ENCODE results near the gene HCN2. TPM values are rescaled to one million over a fixed set of nuclear protein-coding genes. Genes with fewer than 3 reads are reported as not detected.

HCN2 gene
- total RNA-seq (10 to 100 TPM in 1 of 2 donors, 1 to 10 TPM in 1; 6.6 to 12.4 TPM), polyA plus RNA-seq (ENCODE audit: insufficient read depth, low read depth, low replicate concordance) (5.5 TPM)
- long read RNA-seq, donor 1 = 0 reads
- long read RNA-seq, donor 2, partial matches to known transcripts = 7 of 8 reads
- long read RNA-seq, donor 2, other reads (novel, unspliced or antisense) = 0 of 8 reads

GRCh38 chr19:589693-590395 lies at the start of gene HCN2:
TSS of gene HCN2 (plus strand) at chr19:589881. CDS start at chr19:589946, 65 bp downstream.
- WGBS, 2 donors = 2% methylated on average over 59 of the region's 132 CpGs; no CpG with 5 or more reads in 1 of the 2 donors

GRCh38 chr19:540867-541637 lies 48.6 kb upstream of the HCN2 start:
- 93 to 96% methylated on average over 41 to 51 of the region's 51 CpGs for WGBS, 2 donors
- no peaks in the 10 kb centered on the region for H3K36me3 ChIP-seq (ENCODE audit: low read depth, missing control alignments)

More at GRCh38 chr19:589693-590395, at the start of gene HCN2:
- H3K36me3 ChIP-seq (ENCODE audit: low read depth, missing control alignments) = no peaks in the 10 kb centered on the region
- peaks cover 12% of the 10 kb centered on the region for H3K4me1 ChIP-seq
- H3K4me3 ChIP-seq = peak within 1 kb of the TSS; percentile 18 to 42
- no peaks in the 10 kb centered on the region for H3K9me3 ChIP-seq
- no peak for DNase-seq
- H3K27me3 ChIP-seq = no peaks in the 10 kb centered on the region
- no peak within 1 kb of the TSS for H3K27ac ChIP-seq
- intact Hi-C loops (cut with DNase I; ENCODE audit: low total_unique reads) = no loop called here
- TF ChIP-seq POLR2A (IDR thresholded peaks at IDR 0.05) (no peak), CTCF (IDR thresholded peaks at IDR 0.05) (no peak)

GRCh38 chr19:541699-542098 lies 48.0 kb upstream of the HCN2 start:
- H3K27ac ChIP-seq = no peak overlapping the region
- H3K27me3 ChIP-seq = no peaks in the 10 kb centered on the region
- no peaks in the 10 kb centered on the region for H3K36me3 ChIP-seq (ENCODE audit: low read depth, missing control alignments)
- DNase-seq = no peak
- WGBS, 2 donors = 89 to 90% methylated on average over 25 to 26 of the region's 26 CpGs
- intact Hi-C loops (cut with DNase I; ENCODE audit: low total_unique reads) = no loop called here
- H3K4me3 ChIP-seq = no peak overlapping the region
- no peaks in the 10 kb centered on the region for H3K9me3 ChIP-seq
- TF ChIP-seq POLR2A (IDR thresholded peaks at IDR 0.05) (no peak), CTCF (IDR thresholded peaks at IDR 0.05) (no peak)
- no peaks in the 10 kb centered on the region for H3K4me1 ChIP-seq

More at GRCh38 chr19:540867-541637, 48.6 kb upstream of the HCN2 start:
- no peak overlapping the region for H3K27ac ChIP-seq
- H3K9me3 ChIP-seq = no peaks in the 10 kb centered on the region
- no peaks in the 10 kb centered on the region for H3K27me3 ChIP-seq
- intact Hi-C loops (cut with DNase I; ENCODE audit: low total_unique reads) = no loop called here
- TF ChIP-seq CTCF (IDR thresholded peaks at IDR 0.05) = no peak
- no peak for TF ChIP-seq POLR2A (IDR thresholded peaks at IDR 0.05)
- DNase-seq = no peak
- H3K4me1 ChIP-seq = no peaks in the 10 kb centered on the region
- no peak overlapping the region for H3K4me3 ChIP-seq

- no peaks in the 10 kb centered on the region for H3K36me3 ChIP-seq (ENCODE audit: low read depth, missing control alignments)
- 89% methylated on average over 30 of the region's 34 CpGs; no CpG with 5 or more reads in 1 of the 2 donors for WGBS, 2 donors
- no peak overlapping the region for H3K4me3 ChIP-seq
- DNase-seq = no peak
- H3K4me1 ChIP-seq = no peaks in the 10 kb centered on the region
- no peak overlapping the region for H3K27ac ChIP-seq
- H3K9me3 ChIP-seq = no peaks in the 10 kb centered on the region
- no peak for TF ChIP-seq CTCF (IDR thresholded peaks at IDR 0.05)
- TF ChIP-seq POLR2A (IDR thresholded peaks at IDR 0.05) = no peak
- intact Hi-C loops (cut with DNase I; ENCODE audit: low total_unique reads) = no loop called here
- no peaks in the 10 kb centered on the region for H3K27me3 ChIP-seq
Measured at GRCh38 chr19:542173-542866, 47.4 kb upstream of the HCN2 start.
